Activated naive CD4-positive, alpha-beta T cell treated with anti-CD3 and anti-CD28 coated beads, Interleukin-2, amount 50 U/mL, for 24 hours (primary cell): ENCODE results near the gene COPG1.
A peak's percentile ranks its signal among the peaks of the same experiment; 100 is the strongest.
"Not testable (repeated sequence)": the region's sequence is repeated elsewhere in the genome, so short reads cannot be mapped to it uniquely, and the experiment has no call there.

Source experiments
- H3K27ac Mint-ChIP-seq: one replicate; pipeline ENCODE4 v1.8.0; 2021; ENCODE audit warnings: mild to moderate bottlenecking, mixed read lengths
- H3K27me3 Mint-ChIP-seq: one replicate; pipeline ENCODE4 v1.8.0; 2021; ENCODE audit warnings: mixed read lengths
- H3K36me3 Mint-ChIP-seq: one replicate; pipeline ENCODE4 v1.8.0; 2021; ENCODE audit warnings: mixed read lengths
- H3K4me1 Mint-ChIP-seq: one replicate; pipeline ENCODE4 v1.8.0; 2021; ENCODE audit warnings: mixed read lengths
- H3K4me3 Mint-ChIP-seq: one replicate; pipeline ENCODE4 v1.8.0; 2021; ENCODE audit warnings: mild to moderate bottlenecking, mixed read lengths
- H3K9me3 Mint-ChIP-seq: one replicate; pipeline ENCODE4 v1.8.0; 2021; ENCODE audit warnings: mixed read lengths

COPG1 gene

GRCh38 chr3:129260606-129261005, 11.2 kb downstream of the COPG1 start:
- H3K27me3 Mint-ChIP-seq, result no peaks in the 10 kb centered on the region
- peaks cover 17% of the 10 kb centered on the region for H3K36me3 Mint-ChIP-seq
- H3K9me3 Mint-ChIP-seq, result no peaks in the 10 kb centered on the region
- H3K27ac Mint-ChIP-seq, result no peak overlapping the region
- no peak overlapping the region for H3K4me3 Mint-ChIP-seq
- peaks cover 4% of the 10 kb centered on the region for H3K4me1 Mint-ChIP-seq

- H3K27me3 Mint-ChIP-seq, result no peaks in the 10 kb centered on the region
These were observed 12.5 kb downstream of the COPG1 start for GRCh38 chr3:129261894-129262293.

GRCh38 chr3:129263161-129263910, 13.9 kb downstream of the COPG1 start:
- H3K36me3 Mint-ChIP-seq, result peaks cover 19% of the 10 kb centered on the region
- H3K27ac Mint-ChIP-seq, result peak overlapping the region; percentile 62
- no peaks in the 10 kb centered on the region for H3K27me3 Mint-ChIP-seq
- no peaks in the 10 kb centered on the region for H3K9me3 Mint-ChIP-seq
- peaks cover 4% of the 10 kb centered on the region for H3K4me1 Mint-ChIP-seq
- no peak overlapping the region for H3K4me3 Mint-ChIP-seq

More at GRCh38 chr3:129261894-129262293, 12.5 kb downstream of the COPG1 start:
- no peak overlapping the region for H3K4me3 Mint-ChIP-seq
- H3K27ac Mint-ChIP-seq, result peak overlapping the region; percentile 7
- H3K4me1 Mint-ChIP-seq, result peaks cover 4% of the 10 kb centered on the region
- H3K36me3 Mint-ChIP-seq, result peaks cover 20% of the 10 kb centered on the region
- no peaks in the 10 kb centered on the region for H3K9me3 Mint-ChIP-seq

GRCh38 chr3:129264994-129265393, 15.6 kb downstream of the COPG1 start:
- peaks cover 17% of the 10 kb centered on the region for H3K36me3 Mint-ChIP-seq
- H3K27ac Mint-ChIP-seq, H3K9me3 Mint-ChIP-seq: not testable (repeated sequence)

GRCh38 chr3:129266651-129267050, 17.2 kb downstream of the COPG1 start:
- no peaks in the 10 kb centered on the region for H3K9me3 Mint-ChIP-seq
- H3K27me3 Mint-ChIP-seq, result no peaks in the 10 kb centered on the region
- H3K4me3 Mint-ChIP-seq, result no peak overlapping the region
- peaks cover 2% of the 10 kb centered on the region for H3K4me1 Mint-ChIP-seq
- H3K36me3 Mint-ChIP-seq, result peaks cover 21% of the 10 kb centered on the region
- no peak overlapping the region for H3K27ac Mint-ChIP-seq

More at GRCh38 chr3:129264994-129265393, 15.6 kb downstream of the COPG1 start:
- not testable (repeated sequence) for H3K4me1 Mint-ChIP-seq, H3K27me3 Mint-ChIP-seq, H3K4me3 Mint-ChIP-seq

DNA sequence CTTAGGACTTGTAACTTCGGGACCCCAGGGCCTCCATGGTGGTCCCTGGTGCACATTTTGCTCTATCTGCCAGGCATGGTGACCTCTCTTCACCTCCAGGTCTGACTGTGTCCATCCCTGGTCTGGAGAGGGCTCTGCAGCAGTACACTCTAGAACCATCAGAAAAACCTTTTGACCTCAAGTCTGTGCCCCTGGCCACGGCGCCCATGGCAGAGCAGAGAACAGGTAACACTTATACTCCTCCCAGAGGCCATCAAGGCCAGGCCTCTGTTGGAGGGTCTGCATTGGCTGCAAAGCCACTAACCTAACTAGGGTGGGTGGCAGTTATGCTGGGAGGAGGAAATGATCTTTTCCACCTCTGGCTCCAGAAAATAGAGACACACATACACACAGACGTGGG, 19.0 kb downstream of the COPG1 start:
- Mint-ChIP-seq H3K4me3 (no peak overlapping the region), H3K4me1 (no peaks in the 10 kb centered on the region), H3K27me3 (no peaks in the 10 kb centered on the region), H3K9me3 (no peaks in the 10 kb centered on the region), H3K27ac (no peak overlapping the region), H3K36me3 (peaks cover 15% of the 10 kb centered on the region)

- H3K36me3 Mint-ChIP-seq, result peaks cover 9% of the 10 kb centered on the region
These were observed 22.3 kb downstream of the COPG1 start for GRCh38 chr3:129271674-129272073.

GRCh38 chr3:129276385-129276784, 27.0 kb downstream of the COPG1 start:
- H3K36me3 Mint-ChIP-seq, result peaks cover 12% of the 10 kb centered on the region
- H3K4me1 Mint-ChIP-seq, result peaks cover 21% of the 10 kb centered on the region
- H3K27me3 Mint-ChIP-seq, result no peaks in the 10 kb centered on the region
- H3K9me3 Mint-ChIP-seq, result no peaks in the 10 kb centered on the region
- H3K4me3 Mint-ChIP-seq, result no peak overlapping the region
- no peak overlapping the region for H3K27ac Mint-ChIP-seq

More at GRCh38 chr3:129271674-129272073, 22.3 kb downstream of the COPG1 start:
- H3K27me3 Mint-ChIP-seq, result no peaks in the 10 kb centered on the region
- H3K9me3 Mint-ChIP-seq, result no peaks in the 10 kb centered on the region
- no peak overlapping the region for H3K4me3 Mint-ChIP-seq
- no peaks in the 10 kb centered on the region for H3K4me1 Mint-ChIP-seq
- H3K27ac Mint-ChIP-seq, result no peak overlapping the region

- Mint-ChIP-seq H3K27me3 (no peaks in the 10 kb centered on the region), H3K27ac (peak overlapping the region; percentile 95), H3K9me3 (no peaks in the 10 kb centered on the region), H3K4me3 (peak overlapping the region; percentile 83), H3K4me1 (peaks cover 36% of the 10 kb centered on the region), H3K36me3 (peaks cover 11% of the 10 kb centered on the region)
These were observed 28.4 kb downstream of the COPG1 start for GRCh38 chr3:129277829-129278271.

DNA sequence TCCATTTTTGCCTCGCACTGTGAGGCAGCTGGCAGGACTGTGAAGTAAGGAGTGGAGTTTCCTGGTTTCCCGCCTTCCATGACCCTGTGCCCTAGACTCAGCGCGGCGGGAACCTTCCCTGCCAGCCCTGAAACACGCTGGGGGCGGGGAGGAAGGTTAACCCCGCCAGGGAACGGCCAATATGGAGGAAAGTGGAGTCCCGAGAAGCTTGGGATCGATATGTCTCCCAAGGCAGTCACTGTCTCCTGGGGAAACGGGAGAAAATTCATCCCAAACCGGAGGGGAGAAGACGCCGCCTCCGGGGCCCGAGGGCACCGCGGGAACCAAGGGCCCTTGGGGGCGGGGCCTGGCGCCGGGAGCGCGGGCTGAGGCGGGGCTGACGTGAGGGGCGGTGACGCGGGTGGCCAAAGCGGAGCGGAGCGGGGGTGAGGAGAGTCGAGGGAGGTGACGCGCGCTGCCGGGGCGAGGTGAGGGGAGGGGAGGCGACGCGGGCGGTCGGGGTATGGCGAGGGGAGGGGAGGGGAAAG, 29.1 kb downstream of the COPG1 start, which contains the start of gene HMCES:
HMCES (plus strand) TSS at position 432 of the 527 bp plus-strand sequence. CDS start 863 bp downstream, outside the sequence.
- peaks cover 13% of the 10 kb centered on the region for H3K36me3 Mint-ChIP-seq

GRCh38 chr3:129278966-129279906, 29.8 kb downstream of the COPG1 start:
- Mint-ChIP-seq H3K4me1 (peaks cover 45% of the 10 kb centered on the region), H3K9me3 (no peaks in the 10 kb centered on the region), H3K4me3 (peak overlapping the region; percentile 92), H3K36me3 (peaks cover 13% of the 10 kb centered on the region), H3K27ac (peak overlapping the region; percentile 95), H3K27me3 (no peaks in the 10 kb centered on the region)

More for the DNA sequence above, 29.1 kb downstream of the COPG1 start, which contains the start of gene HMCES:
- Mint-ChIP-seq H3K27ac (peak within 1 kb of the TSS; percentile 95), H3K4me3 (peak within 1 kb of the TSS; percentile 92), H3K9me3 (no peaks in the 10 kb centered on the region), H3K4me1 (peaks cover 40% of the 10 kb centered on the region), H3K27me3 (no peaks in the 10 kb centered on the region)

DNA sequence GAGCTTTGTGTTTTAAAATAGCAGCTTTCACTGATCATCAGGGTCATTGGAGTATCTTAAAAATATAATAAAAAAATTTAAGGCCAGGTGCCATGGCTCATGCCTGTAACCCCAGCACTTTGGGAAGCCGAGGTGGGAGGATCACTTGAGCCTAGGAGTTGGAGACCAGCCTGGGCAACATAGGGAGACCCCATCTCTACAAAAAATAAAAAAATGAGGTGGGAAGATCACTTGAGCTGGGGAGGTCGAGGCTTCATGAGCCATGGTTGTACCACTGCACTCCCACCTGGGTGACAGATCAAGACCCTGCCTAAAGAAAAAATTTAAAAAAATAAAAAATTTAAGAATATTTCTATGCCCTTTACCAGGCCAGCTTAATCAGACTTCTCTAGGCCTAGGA, 30.8 kb downstream of the COPG1 start:
- peaks cover 13% of the 10 kb centered on the region for H3K36me3 Mint-ChIP-seq

DNA sequence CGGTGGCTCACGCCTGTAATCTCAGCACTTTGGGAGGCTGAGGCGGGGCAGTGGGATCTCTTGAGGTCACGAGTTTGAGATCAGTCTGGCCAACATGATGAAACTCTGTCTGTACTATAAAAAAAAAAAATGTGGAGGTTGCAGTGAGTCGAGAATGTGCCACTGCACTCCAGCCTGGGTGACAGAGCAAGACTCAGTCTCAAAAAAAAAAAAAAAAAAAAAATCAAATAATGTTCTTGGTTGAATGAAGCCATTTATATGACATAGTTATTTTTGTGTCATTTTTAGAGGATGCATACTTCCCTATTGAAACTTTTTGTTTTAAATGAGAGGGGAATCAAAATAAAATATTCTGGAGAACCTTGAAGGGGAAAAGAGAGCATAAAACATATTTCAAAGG, 32.3 kb downstream of the COPG1 start:
- H3K27ac Mint-ChIP-seq, result peak overlapping the region; percentile 92

More for the DNA sequence above, 30.8 kb downstream of the COPG1 start:
- peak overlapping the region; percentile 53 for H3K27ac Mint-ChIP-seq
- peaks cover 54% of the 10 kb centered on the region for H3K4me1 Mint-ChIP-seq
- H3K4me3 Mint-ChIP-seq, result peak overlapping the region; percentile 92
- H3K9me3 Mint-ChIP-seq, result no peaks in the 10 kb centered on the region
- H3K27me3 Mint-ChIP-seq, result no peaks in the 10 kb centered on the region

DNA sequence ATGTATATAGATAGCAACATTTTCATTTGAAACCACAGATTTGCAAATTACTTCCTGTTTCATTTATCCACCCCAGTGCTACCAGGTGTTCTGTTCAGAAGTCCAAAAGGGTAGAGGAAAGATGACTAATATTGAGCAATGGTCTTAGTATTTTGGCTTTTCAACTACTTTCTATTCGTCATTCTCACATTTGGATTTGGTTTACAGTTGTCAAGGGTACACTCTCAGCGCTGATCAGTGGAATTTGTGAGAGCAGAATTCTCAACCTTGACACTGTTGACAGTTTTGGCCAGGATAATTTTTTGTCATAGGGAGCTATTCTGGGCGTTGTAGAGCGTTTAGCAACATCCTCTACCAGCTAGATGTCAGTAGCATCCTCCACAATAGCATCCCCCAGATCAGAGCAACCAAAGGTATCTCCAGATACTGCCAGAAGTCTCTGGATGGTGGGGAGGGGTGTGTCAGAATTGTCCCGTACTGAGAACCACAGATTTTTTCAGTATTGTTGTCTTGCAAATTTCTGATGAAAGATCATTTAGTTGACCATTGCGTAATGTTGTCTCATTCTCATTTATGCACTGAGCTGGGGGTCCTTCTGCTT, 33.4 kb downstream of the COPG1 start:
- Mint-ChIP-seq H3K27me3 (no peaks in the 10 kb centered on the region), H3K4me1 (peaks cover 62% of the 10 kb centered on the region), H3K4me3 (peak overlapping the region; percentile 81), H3K9me3 (no peaks in the 10 kb centered on the region), H3K27ac (peak overlapping the region; percentile 92), H3K36me3 (peaks cover 10% of the 10 kb centered on the region)

More for the DNA sequence above, 32.3 kb downstream of the COPG1 start:
- H3K27me3 Mint-ChIP-seq, result no peaks in the 10 kb centered on the region
- no peaks in the 10 kb centered on the region for H3K9me3 Mint-ChIP-seq
- H3K4me1 Mint-ChIP-seq, result peaks cover 63% of the 10 kb centered on the region
- peak overlapping the region; percentile 81 for H3K4me3 Mint-ChIP-seq
- H3K36me3 Mint-ChIP-seq, result peaks cover 13% of the 10 kb centered on the region

DNA sequence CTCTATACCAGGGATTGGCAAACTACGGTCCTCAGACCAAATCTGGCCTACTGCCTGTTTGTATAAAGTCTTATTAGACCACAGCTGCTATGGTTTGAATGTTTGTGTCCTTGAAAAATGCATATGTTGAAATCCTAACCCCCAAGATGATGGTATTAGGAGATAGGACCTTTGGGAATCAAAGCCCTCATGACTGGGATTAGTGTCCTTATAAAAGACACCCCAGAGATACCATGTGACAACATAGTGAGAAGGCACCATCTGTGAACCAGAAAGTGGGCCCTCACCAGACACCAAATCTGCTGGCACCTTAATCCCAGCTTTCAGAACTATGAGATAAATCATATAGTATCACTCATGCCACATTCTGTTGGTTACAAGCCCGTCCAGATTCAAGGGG, 36.7 kb downstream of the COPG1 start:
- no peaks in the 10 kb centered on the region for H3K27me3 Mint-ChIP-seq
- peaks cover 7% of the 10 kb centered on the region for H3K36me3 Mint-ChIP-seq
- H3K27ac Mint-ChIP-seq, result no peak overlapping the region
- H3K4me3 Mint-ChIP-seq, result no peak overlapping the region
- H3K9me3 Mint-ChIP-seq, result no peaks in the 10 kb centered on the region
- peaks cover 50% of the 10 kb centered on the region for H3K4me1 Mint-ChIP-seq
